Dendritic cell treated with granulocyte-macrophage colony-stimulating factor and Interleukin-4, amounts not matched to agents 40 ng/mL and 50 ng/mL, for 4 days (primary cell): ENCODE measurements around the gene RNF215.
"Not testable (repeated sequence)": the region's sequence is repeated elsewhere in the genome, so short reads cannot be mapped to it uniquely, and the experiment has no call there.

Experiments
- H3K27ac Mint-ChIP-seq: one replicate; pipeline ENCODE4 v1.8.0; 2022; ENCODE audit warnings: mild to moderate bottlenecking, mixed read lengths
- H3K27me3 Mint-ChIP-seq: one replicate; pipeline ENCODE4 v1.8.0; 2022; ENCODE audit warnings: mild to moderate bottlenecking, mixed read lengths
- H3K36me3 Mint-ChIP-seq: one replicate; pipeline ENCODE4 v1.8.0; 2022; ENCODE audit warnings: low read depth, mixed read lengths
- H3K4me1 Mint-ChIP-seq: one replicate; pipeline ENCODE4 v1.8.0; 2022; ENCODE audit warnings: low read depth, mixed read lengths
- H3K4me3 Mint-ChIP-seq: one replicate; pipeline ENCODE4 v1.8.0; 2022; ENCODE audit warnings: mild to moderate bottlenecking, moderate library complexity, mixed read lengths
- H3K9me3 Mint-ChIP-seq: one replicate; pipeline ENCODE4 v1.8.0; 2022; ENCODE audit warnings: mixed read lengths
- intact Hi-C: fragments of 100-400 bp; cut with micrococcal nuclease; formaldehyde crosslinking; loops from one replicate; pipeline ENCODE4 v1.15.0; 2022

The RNF215 gene

DNA sequence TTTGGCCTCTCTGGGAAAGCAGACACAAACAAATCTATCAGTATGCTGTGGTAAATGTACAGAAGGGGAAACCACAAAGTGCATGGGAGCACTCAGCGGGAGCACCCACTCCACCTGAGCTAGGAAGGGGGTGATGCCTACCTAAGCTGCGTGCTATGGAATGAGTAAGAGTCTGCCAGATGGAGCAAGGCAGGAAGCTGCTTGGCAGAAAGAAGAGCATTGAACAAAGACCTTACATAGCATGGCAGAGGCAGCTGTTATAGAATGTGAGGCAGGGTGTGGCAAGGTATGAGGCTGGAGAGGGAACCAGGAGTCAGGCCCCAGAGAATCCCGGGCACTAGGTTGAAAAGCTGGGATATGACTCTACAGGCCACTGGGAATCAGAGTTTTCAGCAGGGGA lies 24.6 kb upstream of the RNF215 start:
- Mint-ChIP-seq H3K4me1 (peaks cover 9% of the 10 kb centered on the region), H3K36me3 (peaks cover 17% of the 10 kb centered on the region), H3K27ac (no peak overlapping the region), H3K9me3 (no peaks in the 10 kb centered on the region), H3K27me3 (peaks cover 3% of the 10 kb centered on the region), H3K4me3 (no peak overlapping the region)
- intact Hi-C loops = no loop called here

DNA sequence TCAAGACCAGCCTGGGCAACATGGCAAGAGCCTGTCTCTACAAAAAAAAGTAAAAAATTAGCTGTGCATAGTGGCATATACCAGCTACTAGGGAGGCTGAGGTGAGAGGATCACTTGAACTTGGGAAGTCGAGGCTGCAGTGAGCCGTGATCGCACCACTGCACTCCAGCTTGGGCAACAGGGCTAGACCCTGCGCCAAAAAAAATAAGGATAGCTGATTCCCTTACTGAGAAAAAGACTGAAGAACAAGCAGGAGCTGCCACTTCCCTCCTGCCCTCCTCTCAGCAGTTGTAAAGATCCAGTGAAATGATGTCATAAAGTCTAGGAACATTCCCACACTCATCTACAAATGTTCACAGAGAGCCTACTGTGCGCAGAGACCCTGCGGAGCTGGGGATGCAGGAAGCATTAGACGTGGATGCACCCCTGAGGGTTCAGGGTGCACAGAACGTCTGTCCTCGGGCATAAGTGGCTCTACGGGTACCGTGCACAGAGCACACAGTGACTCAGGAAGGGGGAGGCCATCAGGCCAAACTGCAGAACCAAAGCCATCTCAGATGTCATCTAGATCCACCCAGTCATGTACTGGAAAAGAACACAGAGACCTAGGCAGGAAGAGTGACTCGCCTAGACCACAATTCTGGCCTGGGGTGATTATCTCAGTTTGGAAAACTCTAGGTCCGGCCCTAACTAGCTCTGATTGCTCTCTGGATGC lies 21.3 kb upstream of the RNF215 start:
- intact Hi-C loops = no loop called here
- peaks cover 6% of the 10 kb centered on the region for H3K27me3 Mint-ChIP-seq
- no peaks in the 10 kb centered on the region for H3K9me3 Mint-ChIP-seq
- no peaks in the 10 kb centered on the region for H3K4me1 Mint-ChIP-seq
- no peak overlapping the region for H3K4me3 Mint-ChIP-seq
- no peaks in the 10 kb centered on the region for H3K36me3 Mint-ChIP-seq
- H3K27ac Mint-ChIP-seq = no peak overlapping the region

DNA sequence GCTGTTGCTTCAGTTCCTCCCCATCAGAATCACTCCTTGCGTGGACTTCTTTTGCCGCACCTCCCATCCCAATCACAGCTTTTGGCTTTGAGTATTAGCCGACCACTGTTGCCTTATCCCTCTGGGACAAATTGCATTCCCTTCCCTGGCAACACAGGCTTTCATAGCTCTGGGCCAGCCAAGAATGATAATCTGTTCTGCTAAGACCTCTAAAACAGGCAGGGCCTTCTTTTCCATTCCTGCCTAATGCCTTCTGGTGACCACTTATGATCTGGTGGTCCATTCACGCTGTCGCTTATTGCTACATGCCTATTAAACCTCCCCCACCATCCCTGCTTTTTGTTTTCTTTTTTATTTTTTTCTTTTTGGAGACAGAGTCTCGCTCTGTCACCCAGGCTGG lies 19.2 kb upstream of the RNF215 start:
- peaks cover 7% of the 10 kb centered on the region for H3K27me3 Mint-ChIP-seq
- H3K9me3 Mint-ChIP-seq = no peaks in the 10 kb centered on the region
- H3K4me3 Mint-ChIP-seq = no peak overlapping the region
- no peak overlapping the region for H3K27ac Mint-ChIP-seq
- H3K36me3 Mint-ChIP-seq = no peaks in the 10 kb centered on the region
- H3K4me1 Mint-ChIP-seq = peaks cover 14% of the 10 kb centered on the region
- intact Hi-C loops = no loop called here

GRCh38 chr22:30405731-30406130 lies 18.5 kb upstream of the RNF215 start:
- no peak overlapping the region for H3K27ac Mint-ChIP-seq

GRCh38 chr22:30404307-30404706 lies 17.1 kb upstream of the RNF215 start:
- Mint-ChIP-seq H3K9me3 (no peaks in the 10 kb centered on the region), H3K36me3 (no peaks in the 10 kb centered on the region), H3K27ac (no peak overlapping the region), H3K27me3 (peaks cover 18% of the 10 kb centered on the region), H3K4me3 (no peak overlapping the region), H3K4me1 (peaks cover 14% of the 10 kb centered on the region)
- intact Hi-C loops = no loop called here

More at GRCh38 chr22:30405731-30406130, 18.5 kb upstream of the RNF215 start:
- Mint-ChIP-seq H3K4me3 (no peak overlapping the region), H3K27me3 (peaks cover 7% of the 10 kb centered on the region), H3K4me1 (peaks cover 14% of the 10 kb centered on the region), H3K36me3 (no peaks in the 10 kb centered on the region), H3K9me3 (no peaks in the 10 kb centered on the region)
- intact Hi-C loops = no loop called here

GRCh38 chr22:30402766-30403104 lies 15.5 kb upstream of the RNF215 start:
- H3K36me3 Mint-ChIP-seq, H3K9me3 Mint-ChIP-seq, H3K4me3 Mint-ChIP-seq, intact Hi-C loops: not testable (repeated sequence)
- H3K4me1 Mint-ChIP-seq = peaks cover 21% of the 10 kb centered on the region
- H3K27ac Mint-ChIP-seq = peak overlapping the region; percentile 37
- H3K27me3 Mint-ChIP-seq = peaks cover 34% of the 10 kb centered on the region

DNA sequence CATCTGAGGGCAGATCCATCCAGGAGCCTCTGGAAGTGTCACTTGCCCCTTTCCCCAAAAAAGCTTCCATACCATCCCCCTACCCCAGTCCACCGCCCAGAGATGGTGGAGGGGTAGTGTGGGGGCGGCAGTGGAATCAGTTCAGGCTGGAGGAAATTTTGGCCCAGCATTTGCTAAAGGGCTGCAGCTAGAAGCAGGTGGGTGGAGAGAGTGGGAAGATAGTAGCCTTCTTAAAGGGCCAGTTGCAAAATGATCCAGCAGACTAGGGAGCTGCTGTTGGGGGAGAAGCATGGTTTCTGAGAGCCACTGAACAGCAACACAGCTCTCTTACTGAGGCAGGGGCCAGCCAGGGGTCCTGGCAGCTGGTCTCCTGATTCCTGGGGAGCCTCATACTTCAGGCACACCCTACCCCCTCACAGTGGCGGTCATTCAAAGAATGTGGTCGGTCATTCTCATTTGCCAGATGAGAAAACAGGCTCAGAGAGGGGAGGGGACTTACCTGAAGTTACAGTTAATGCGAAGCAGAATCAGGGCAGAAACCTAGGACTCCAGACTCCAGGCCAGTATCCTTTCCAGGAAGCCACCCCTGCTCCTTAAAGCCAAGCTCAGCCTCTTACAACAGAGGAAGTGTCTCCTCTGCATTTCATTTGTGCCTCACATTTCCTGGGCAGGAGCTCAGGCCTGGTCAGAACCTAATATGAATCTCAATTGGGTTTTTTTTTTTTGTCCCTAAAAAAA lies 15.0 kb upstream of the RNF215 start:
- peaks cover 39% of the 10 kb centered on the region for H3K27me3 Mint-ChIP-seq
- H3K36me3 Mint-ChIP-seq = no peaks in the 10 kb centered on the region
- H3K27ac Mint-ChIP-seq = peak overlapping the region; percentile 28
- no peaks in the 10 kb centered on the region for H3K9me3 Mint-ChIP-seq
- intact Hi-C loops = no loop called here
- H3K4me1 Mint-ChIP-seq = peaks cover 22% of the 10 kb centered on the region
- H3K4me3 Mint-ChIP-seq = peak overlapping the region; percentile 48

GRCh38 chr22:30401024-30401423 lies 13.8 kb upstream of the RNF215 start:
- H3K27ac Mint-ChIP-seq, H3K9me3 Mint-ChIP-seq, H3K36me3 Mint-ChIP-seq, intact Hi-C loops, H3K4me3 Mint-ChIP-seq: not testable (repeated sequence)
- H3K27me3 Mint-ChIP-seq = peaks cover 50% of the 10 kb centered on the region
- H3K4me1 Mint-ChIP-seq = peaks cover 29% of the 10 kb centered on the region

- Mint-ChIP-seq H3K27ac (no peak overlapping the region), H3K4me3 (no peak overlapping the region), H3K36me3 (no peaks in the 10 kb centered on the region), H3K9me3 (no peaks in the 10 kb centered on the region), H3K4me1 (peaks cover 29% of the 10 kb centered on the region), H3K27me3 (peaks cover 58% of the 10 kb centered on the region)
- intact Hi-C loops = no loop called here
Observed at GRCh38 chr22:30400159-30400558, 12.9 kb upstream of the RNF215 start.

DNA sequence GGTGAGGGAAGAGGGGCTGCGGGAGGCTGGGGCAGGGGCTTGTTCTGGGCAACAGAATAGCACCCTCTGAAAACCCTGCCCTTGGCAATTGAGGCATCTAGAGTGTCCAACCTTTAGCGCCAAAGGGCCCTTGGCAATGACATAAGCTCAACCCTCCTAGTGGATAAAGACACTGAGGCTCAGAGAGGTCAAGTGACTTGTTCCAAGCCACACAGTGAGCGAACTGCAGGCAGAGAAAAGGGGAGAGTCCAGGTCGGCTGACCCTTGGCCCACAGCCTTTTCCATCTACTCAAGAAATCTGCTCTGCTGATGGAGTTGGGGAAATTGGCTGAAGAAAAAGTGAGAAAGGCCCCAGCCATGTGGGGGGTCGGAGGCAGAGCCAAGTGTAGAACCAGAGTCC lies 12.5 kb upstream of the RNF215 start:
- H3K9me3 Mint-ChIP-seq = no peaks in the 10 kb centered on the region
- intact Hi-C loops = no loop called here
- no peaks in the 10 kb centered on the region for H3K36me3 Mint-ChIP-seq
- no peak overlapping the region for H3K4me3 Mint-ChIP-seq
- no peak overlapping the region for H3K27ac Mint-ChIP-seq
- peaks cover 59% of the 10 kb centered on the region for H3K27me3 Mint-ChIP-seq
- peaks cover 29% of the 10 kb centered on the region for H3K4me1 Mint-ChIP-seq

DNA sequence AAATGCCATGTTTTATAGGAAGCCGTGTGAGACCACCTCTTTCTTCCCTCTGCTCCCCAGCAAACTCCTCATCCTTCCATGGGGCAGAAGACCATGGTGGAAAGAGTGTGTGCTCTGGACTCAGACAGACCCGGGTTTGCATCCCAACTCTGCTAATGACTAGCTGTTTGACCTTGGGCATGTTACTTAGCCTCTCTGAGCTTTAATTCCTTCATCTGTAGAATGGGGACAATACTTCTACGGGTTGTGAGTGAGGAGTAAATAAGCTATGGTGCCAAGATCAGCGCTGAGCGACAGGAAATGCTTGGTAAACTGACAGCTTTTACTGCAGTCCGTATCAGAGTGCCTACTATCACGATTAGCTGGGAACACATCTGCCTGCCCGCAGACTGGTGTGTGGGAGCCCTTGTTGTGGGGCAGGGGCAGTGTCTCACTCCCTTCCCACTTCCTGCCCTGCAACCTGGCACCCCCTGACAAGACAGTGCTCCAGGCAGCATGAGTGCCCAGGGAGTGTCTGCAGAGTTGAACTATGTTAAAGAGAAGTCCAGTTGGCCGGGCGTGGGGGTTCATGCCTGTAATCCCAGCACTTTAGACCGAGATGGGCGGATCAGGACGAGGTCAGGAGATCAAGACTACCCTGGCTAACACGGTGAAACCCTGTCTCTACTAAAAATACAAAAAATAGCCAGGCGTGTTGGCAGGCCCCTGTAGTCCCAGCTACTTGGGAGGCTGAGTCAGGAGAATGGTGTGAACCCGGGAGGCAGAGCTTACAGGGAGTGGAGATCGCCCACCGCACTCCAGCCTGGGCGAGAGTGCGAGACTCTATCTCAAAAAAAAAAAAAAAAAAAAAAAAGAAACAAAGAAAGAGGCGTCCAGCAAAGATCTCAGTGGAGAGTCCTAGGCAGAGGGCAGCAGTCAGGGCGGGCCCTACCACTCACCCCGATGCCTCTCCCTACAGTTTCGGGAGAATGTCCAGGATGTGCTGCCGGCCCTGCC lies 11.8 kb upstream of the RNF215 start:
- peaks cover 29% of the 10 kb centered on the region for H3K4me1 Mint-ChIP-seq
- no peaks in the 10 kb centered on the region for H3K36me3 Mint-ChIP-seq
- peaks cover 59% of the 10 kb centered on the region for H3K27me3 Mint-ChIP-seq
- no peak overlapping the region for H3K4me3 Mint-ChIP-seq
- intact Hi-C loops = no loop called here
- no peak overlapping the region for H3K27ac Mint-ChIP-seq
- H3K9me3 Mint-ChIP-seq = no peaks in the 10 kb centered on the region

- H3K4me1 Mint-ChIP-seq = peaks cover 25% of the 10 kb centered on the region
- intact Hi-C loops = no loop called here
Observed at GRCh38 chr22:30397656-30398635, 10.7 kb upstream of the RNF215 start.

More at GRCh38 chr22:30397656-30398635, 10.7 kb upstream of the RNF215 start:
- Mint-ChIP-seq H3K36me3 (no peaks in the 10 kb centered on the region), H3K4me3 (peak overlapping the region; percentile 54), H3K9me3 (no peaks in the 10 kb centered on the region), H3K27ac (no peak overlapping the region), H3K27me3 (peaks cover 62% of the 10 kb centered on the region)
